H1 (cell line): ENCODE results near the gene RAP1A. TPM values are rescaled to one million over a fixed set of nuclear protein-coding genes. Genes with fewer than 3 reads are reported as not detected.

Experiments
- CTCF ChIA-PET: fragments of 300-600 bp; sonication (Branson Sonifier 250); formaldehyde crosslinking; loops from one replicate; lab custom pipeline; 2021; ENCODE audit not compliant: partially characterized antibody; lab: Charles Lee
- POLR2A ChIA-PET: fragments of 300-600 bp; sonication (Branson Sonifier 250); formaldehyde crosslinking; loops from one replicate; lab custom pipeline; 2021; ENCODE audit warnings: inconsistent platforms; ENCODE audit not compliant: partially characterized antibody; lab: Charles Lee
- DNase-seq, 2 experiments: peaks; one replicate each; pipeline versions ENCODE4 v3.0.0 to v3.0.0-alpha.2; 2010 to 2022; ENCODE audit warnings: low spot score in 2 of 2, low read depth in 1 of 2, mixed read lengths in 1 of 2
- FAIRE-seq: peaks from 2 replicates; lab custom pipeline; 2011; peaks lifted over from hg19 to GRCh38; lab: Jason Lieb, UNC
- H2AFZ ChIP-seq: 2 replicates; pipeline ENCODE4 v1.8.1; 2012; ENCODE audit warnings: low read length, inconsistent platforms
- H2AK5ac ChIP-seq: 2 replicates; pipeline ENCODE4 v1.6.1; 2013; ENCODE audit warnings: low read depth, low read length
- H2BK120ac ChIP-seq: replicated peaks from 2 replicates; pipeline ENCODE3; 2013; ENCODE audit warnings: low read depth, low read length, inconsistent platforms
- H2BK12ac ChIP-seq: 2 replicates; pipeline ENCODE4 v1.6.1; 2013; ENCODE audit warnings: low read depth, low read length
- H2BK15ac ChIP-seq: 2 replicates; pipeline ENCODE4 v1.6.1; 2013; ENCODE audit warnings: low read length
- H2BK20ac ChIP-seq: 2 replicates; pipeline ENCODE4 v1.6.1; 2013; ENCODE audit warnings: low read length
- H2BK5ac ChIP-seq: 2 replicates; pipeline ENCODE4 v1.6.1; 2013; ENCODE audit warnings: low read depth, low read length
- H3K14ac ChIP-seq: 2 replicates; pipeline ENCODE4 v1.6.1; 2013; ENCODE audit warnings: inconsistent platforms; ENCODE audit not compliant: insufficient read length
- H3K18ac ChIP-seq: 2 replicates; pipeline ENCODE4 v1.6.1; 2013; ENCODE audit warnings: low read length; ENCODE audit errors: extremely low read depth
- H3K23ac ChIP-seq: 2 replicates; pipeline ENCODE4 v1.6.1; 2013; ENCODE audit warnings: inconsistent platforms; ENCODE audit not compliant: insufficient read length
- H3K23me2 ChIP-seq: 2 replicates; pipeline ENCODE4 v1.6.1; 2013; ENCODE audit warnings: low read depth, low read length
- H3K27ac ChIP-seq: 2 replicates; pipeline ENCODE4 v1.6.1; 2011; ENCODE audit warnings: low read depth, low read length, inconsistent platforms
- H3K27me3 ChIP-seq, 4 experiments: replicated peaks in 1 of 4; 1 replicate in 1 of 4; 2 replicates in 3 of 4; pipeline versions ENCODE4 v1.6.1 to v1.8.1; 2011 to 2013; ENCODE audit warnings: low read length in 3 of 4, mild to moderate bottlenecking in 3 of 4, inconsistent platforms in 2 of 4, mixed read lengths in 2 of 4, moderate library complexity in 1 of 4; ENCODE audit not compliant: control insufficient read depth in 3 of 4, insufficient read depth in 3 of 4; ENCODE audit errors: extremely low read depth in 1 of 4
- H3K36me3 ChIP-seq, 4 experiments: 2 replicates each; pipeline versions ENCODE4 v1.6.1 to v1.8.1; 2011 to 2013; ENCODE audit warnings: mild to moderate bottlenecking in 4 of 4, low read length in 3 of 4, moderate library complexity in 2 of 4, control low read depth in 1 of 4, inconsistent platforms in 1 of 4; ENCODE audit not compliant: insufficient read depth in 4 of 4, control insufficient read depth in 2 of 4
- H3K4ac ChIP-seq: replicated peaks from 2 replicates; pipeline ENCODE3; 2013; ENCODE audit warnings: low read length, low read depth, mixed read lengths, inconsistent platforms; ENCODE audit not compliant: insufficient read length
- H3K4me1 ChIP-seq, 4 experiments: replicated peaks in 1 of 4; 1 replicate in 1 of 4; 2 replicates in 3 of 4; pipeline versions ENCODE4 v1.6.1 to v1.8.1; 2011 to 2013; ENCODE audit warnings: low read length in 3 of 4, inconsistent platforms in 2 of 4, mixed read lengths in 1 of 4; ENCODE audit not compliant: insufficient read depth in 4 of 4, control insufficient read depth in 3 of 4
- H3K4me2 ChIP-seq, 2 experiments: 2 replicates each; pipeline versions ENCODE4 v1.6.1 to v1.8.1; 2011 to 2013; ENCODE audit warnings: low read depth in 2 of 2, low read length in 2 of 2, control low read depth in 1 of 2, inconsistent platforms in 1 of 2, mild to moderate bottlenecking in 1 of 2; ENCODE audit not compliant: insufficient read depth in 1 of 2
- H3K4me3 ChIP-seq, 4 experiments: fragments of 200-600, 300-600 bp in 1 of 4; sonication (generic), shearing (Covaris generic), sonication (Bioruptor Twin) in 1 of 4; 2 replicates each; pipeline versions ENCODE4 v1.5.1 to v1.8.1; 2011 to 2016; ENCODE audit warnings: low read length in 4 of 4, low read depth in 3 of 4, control low read depth in 2 of 4, inconsistent platforms in 2 of 4, mild to moderate bottlenecking in 2 of 4, mixed read lengths in 1 of 4, moderate library complexity in 1 of 4; ENCODE audit not compliant: insufficient read depth in 2 of 4; ENCODE audit errors: extremely low read depth in 1 of 4
- H3K56ac ChIP-seq: replicated peaks from 2 replicates; pipeline ENCODE3; 2013; ENCODE audit warnings: low read depth, mild to moderate bottlenecking, mixed read lengths, low read length, inconsistent platforms; ENCODE audit not compliant: insufficient read length
- H3K79me1 ChIP-seq: 2 replicates; pipeline ENCODE4 v1.6.1; 2013; ENCODE audit warnings: low read depth, low read length, control low read depth
- H3K79me2 ChIP-seq, 2 experiments: 2 replicates each; pipeline versions ENCODE4 v1.6.1 to v1.8.1; 2012 to 2013; ENCODE audit warnings: low read length in 2 of 2, mild to moderate bottlenecking in 2 of 2, inconsistent platforms in 1 of 2; ENCODE audit not compliant: insufficient read depth in 2 of 2, control insufficient read depth in 1 of 2
- H3K9ac ChIP-seq, 4 experiments: replicated peaks in 1 of 4; 1 replicate in 1 of 4; 2 replicates in 3 of 4; pipeline versions ENCODE4 v1.6.1 to v1.8.1; 2011 to 2013; ENCODE audit warnings: low read depth in 3 of 4, low read length in 3 of 4, control low read depth in 2 of 4, mild to moderate bottlenecking in 2 of 4, moderate library complexity in 2 of 4, inconsistent platforms in 1 of 4; ENCODE audit errors: extremely low read depth in 1 of 4
- H3K9me3 ChIP-seq, 2 experiments: 2 replicates each; pipeline versions ENCODE4 v1.6.1 to v1.8.1; 2012 to 2013; ENCODE audit warnings: mild to moderate bottlenecking in 2 of 2, moderate library complexity in 2 of 2, control low read depth in 1 of 2, inconsistent platforms in 1 of 2, low read depth in 1 of 2, low read length in 1 of 2, mixed read lengths in 1 of 2; ENCODE audit not compliant: insufficient read depth in 2 of 2
- H4K20me1 ChIP-seq, 2 experiments: replicated peaks in 1 of 2; 2 replicates each; pipeline versions ENCODE3 to v1.8.1; 2011 to 2013; ENCODE audit warnings: inconsistent platforms in 2 of 2, low read length in 2 of 2, mild to moderate bottlenecking in 1 of 2; ENCODE audit not compliant: insufficient read depth in 2 of 2, control insufficient read depth in 1 of 2
- H4K5ac ChIP-seq: 2 replicates; pipeline ENCODE4 v1.6.1; 2013; ENCODE audit warnings: low read length, low read depth, mixed read lengths, inconsistent platforms; ENCODE audit not compliant: insufficient read length
- H4K8ac ChIP-seq: 2 replicates; pipeline ENCODE4 v1.8.0; 2013; ENCODE audit warnings: mild to moderate bottlenecking, moderate library complexity, low read length, inconsistent platforms; ENCODE audit not compliant: insufficient read depth; ENCODE audit errors: extremely low read depth
- H4K91ac ChIP-seq: replicated peaks from 2 replicates; pipeline ENCODE3; 2013; ENCODE audit warnings: low read length, mixed read lengths, inconsistent platforms; ENCODE audit not compliant: insufficient read length
- ASH2L ChIP-seq: fragments of 200-600, 300-600 bp; sonication (generic); IDR thresholded peaks from one replicate; pipeline ENCODE4 v1.7.1; 2017; ENCODE audit warnings: low read length
- CEBPB ChIP-seq: IDR thresholded peaks from 2 replicates; pipeline ENCODE4 v1.6.1; 2012; ENCODE audit warnings: low read depth, low read length
- CREB1 ChIP-seq: IDR thresholded peaks from 2 replicates; pipeline ENCODE4 v1.6.1; 2012; ENCODE audit warnings: inconsistent platforms
- EGR1 ChIP-seq: IDR thresholded peaks from 2 replicates; pipeline ENCODE4 v1.6.1; 2011; ENCODE audit warnings: low read depth, low read length, borderline replicate concordance
- GABPA ChIP-seq: IDR thresholded peaks from 2 replicates; pipeline ENCODE4 v1.6.1; 2011; ENCODE audit warnings: mild to moderate bottlenecking, low read length, moderate library complexity, borderline replicate concordance; ENCODE audit not compliant: insufficient read depth
- JUND ChIP-seq: IDR thresholded peaks from 2 replicates; pipeline ENCODE4 v1.6.1; 2011; ENCODE audit warnings: mild to moderate bottlenecking, improper control_type of control experiment, low read length
- KDM1A ChIP-seq: fragments of 200-600, 300-600 bp; sonication (generic); IDR thresholded peaks from 2 replicates; pipeline ENCODE4 v1.7.1; 2016; ENCODE audit warnings: mild to moderate bottlenecking, low read length, borderline replicate concordance
- KDM5A ChIP-seq: fragments of 200-600 bp; IDR thresholded peaks from 2 replicates; pipeline ENCODE4 v1.7.1; 2012; ENCODE audit warnings: mild to moderate bottlenecking, low read length, inconsistent platforms, mixed read lengths
- SIRT6 ChIP-seq: IDR thresholded peaks from one replicate; pipeline ENCODE4 v1.7.1; 2012; ENCODE audit warnings: low read length, inconsistent platforms
- SP1 ChIP-seq: IDR thresholded peaks from 2 replicates; pipeline ENCODE4 v1.6.1; 2011; ENCODE audit warnings: low read depth, low read length
- SP4 ChIP-seq: IDR thresholded peaks from 2 replicates; pipeline ENCODE4 v1.6.1; 2012; ENCODE audit warnings: low read length, inconsistent platforms
- TEAD4 ChIP-seq: IDR thresholded peaks from 2 replicates; pipeline ENCODE4 v1.6.1; 2012; ENCODE audit warnings: low read depth, low read length, inconsistent platforms, mixed read lengths
- YY1 ChIP-seq: IDR thresholded peaks from 2 replicates; pipeline ENCODE4 v1.6.1; 2011; ENCODE audit warnings: low read depth, mild to moderate bottlenecking, low read length
- WGBS, 2 experiments: shearing (Covaris generic) in 1 of 2; methylation state at CpG; one replicate each; pipeline versions ENCODE4 v1.1.6 to v1.1.7; 2013 to 2015; ENCODE audit warnings: low lambda C conversion rate in 2 of 2, mixed read lengths in 2 of 2, inconsistent platforms in 1 of 2, low coverage in 1 of 2, missing lambda C conversion rate in 1 of 2; ENCODE audit not compliant: insufficient replicate concordance in 2 of 2, insufficient coverage in 1 of 2, insufficient read length in 1 of 2; ENCODE audit errors: extremely low coverage in 1 of 2, missing lambda C conversion rate in 1 of 2; 5-methylcytosine and 5-hydroxymethylcytosine counted together
- polyA plus RNA-seq, 7 experiments: library from polyadenylated mRNA; depleted of rRNA in 3 of 7; stranded (reverse) in 5 of 7; unstranded in 2 of 7; fragments of >200 nt in 5 of 7; fragments of 200-250 nt in 2 of 7; gene quantifications; 1 replicate in 5 of 7; 2 replicates in 1 of 7; 4 replicates in 1 of 7; pipeline versions ENCODE4 v1.2.1 to v1.2.3, GENCODE V29; 2011 to 2013; ENCODE audit warnings: missing spikeins in 2 of 7, mixed read lengths in 2 of 7
- total RNA-seq: library from RNA; stranded (reverse); fragmentation: NEBNext Ultra II Directional; extraction: Animal tissue kit (Norgen Biotek cat#: 25700); gene quantifications from 2 replicates; pipeline ENCODE4 v1.2.1, GENCODE V29; 2021

RAP1A gene
- total and polyA plus RNA-seq, 2 of the 8 experiments (the other 6 are each of a cell fraction or from before 2014, with no cell fraction given) = 10.9 to 35.8 TPM

- CTCF ChIA-PET = interaction anchor here (1.0 to 40.4 kb wide), 6 partner anchors 17 to 243 kb away, joined by 3 to 1070 read pairs (median 4); partner anchors contain the start of gene INKA2
- WGBS, 2 experiments = 85% methylated on average over 2 of the region's 2 CpGs; no CpG with 5 or more reads in 1 of the 2 experiments
These were observed 131.3 kb downstream of the RAP1A start for GRCh38 chr1:111750856-111751255.

More at GRCh38 chr1:111750856-111751255, 131.3 kb downstream of the RAP1A start:
- no peak overlapping the region for H2BK15ac ChIP-seq
- no peak overlapping the region for H2BK5ac ChIP-seq
- no peak overlapping the region for H3K14ac ChIP-seq
- no peak overlapping the region for H2AFZ ChIP-seq
- H3K18ac ChIP-seq = no peak overlapping the region
- H3K27ac ChIP-seq = no peak overlapping the region
- no peak overlapping the region for H2BK120ac ChIP-seq
- no peaks in the 10 kb centered on the region for H4K20me1 ChIP-seq
- no peaks in the 10 kb centered on the region for H3K79me1 ChIP-seq
- H3K9ac ChIP-seq = no peak overlapping the region
- no peak overlapping the region for H4K5ac ChIP-seq
- H2AK5ac ChIP-seq = no peak overlapping the region
- no peaks in the 10 kb centered on the region for H3K23me2 ChIP-seq
- H4K91ac ChIP-seq = no peak overlapping the region
- H3K56ac ChIP-seq = no peak overlapping the region
- H3K9me3 ChIP-seq = no peaks in the 10 kb centered on the region
- H3K36me3 ChIP-seq = no peaks in the 10 kb centered on the region
- H3K23ac ChIP-seq = no peak overlapping the region
- H3K27me3 ChIP-seq = no peaks in the 10 kb centered on the region
- peaks cover 0 to under 1% of the 10 kb centered on the region in 2 experiments; a peak in 1 of 4 replicates for H3K79me2 ChIP-seq
- H2BK20ac ChIP-seq = no peak overlapping the region
- no peak for TF ChIP-seq KDM5A
- TF ChIP-seq SP4 = no peak
- no peak for TF ChIP-seq SIRT6
- TF ChIP-seq SP1 = no peak
- no peak for TF ChIP-seq JUND
- TF ChIP-seq TEAD4 = no peak
- TF ChIP-seq CEBPB = no peak
- TF ChIP-seq YY1 = no peak
- TF ChIP-seq ASH2L = no peak
- TF ChIP-seq EGR1 = no peak
- no peak for TF ChIP-seq GABPA
- TF ChIP-seq CREB1 = no peak
- no peak for TF ChIP-seq KDM1A
- no peak overlapping the region for H2BK12ac ChIP-seq
- no peak overlapping the region for H3K4me2 ChIP-seq
- no peak overlapping the region for H3K4me3 ChIP-seq
- POLR2A ChIA-PET = interaction anchor here (1.1 to 3.4 kb wide), 5 partner anchors 11 to 29 kb away, joined by 3 to 31 read pairs (median 7); partner anchors contain the start of gene INKA2
- H3K4ac ChIP-seq = no peak overlapping the region
- FAIRE-seq (no peak), DNase-seq (no peak)
- H3K4me1 ChIP-seq = peaks cover 0 to 3% (median 0%) of the 10 kb centered on the region in 4 experiments; a peak in 4 of 7 replicates
- no peak overlapping the region for H4K8ac ChIP-seq
